ENCODE results near the gene ELOVL6. TPM values are rescaled to one million over a fixed set of nuclear protein-coding genes. Genes with fewer than 3 reads are reported as not detected.

ELOVL6 gene
- total RNA-seq, 1 experiment from 2014 or later = 9.5 TPM

DNA sequence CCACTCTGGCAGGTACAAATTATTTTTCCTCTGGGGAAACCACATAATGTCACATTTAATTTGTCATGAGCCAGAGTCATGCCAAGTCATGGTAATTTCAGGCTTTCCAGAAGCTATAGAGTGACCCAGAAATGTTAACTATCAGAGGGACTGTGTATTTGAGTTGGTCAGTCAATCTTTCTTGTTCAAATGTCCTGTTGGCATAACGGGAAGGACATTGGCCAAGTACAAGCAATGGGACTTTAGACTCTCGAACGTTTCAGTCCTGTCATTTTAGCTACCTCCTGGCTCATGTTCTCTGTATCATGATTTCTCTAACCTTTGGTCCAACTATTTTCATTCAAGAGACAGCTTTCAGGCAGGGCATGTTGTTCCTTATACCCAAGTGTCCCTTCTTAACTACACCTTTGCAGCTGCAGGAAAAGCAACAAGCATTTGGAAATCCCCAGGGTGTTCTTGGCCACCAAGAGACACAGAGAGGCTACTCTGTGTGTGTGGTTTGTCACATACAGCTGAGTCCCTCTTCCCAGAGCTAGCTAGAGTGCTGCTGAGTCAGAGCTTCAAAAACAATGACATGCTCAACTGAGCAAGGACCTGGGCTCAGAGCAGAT is 143.2 kb downstream of the ELOVL6 start:
- Mint-ChIP-seq H3K27ac (ENCODE audit: unreplicated experiment) (no peak overlapping the region), H3K4me1 (ENCODE audit: low read depth, unreplicated experiment) (peaks cover 6% of the 10 kb centered on the region), H3K9me3 (ENCODE audit: unreplicated experiment) (no peaks in the 10 kb centered on the region), H3K27me3 (ENCODE audit: insufficient read depth, unreplicated experiment) (no peaks in the 10 kb centered on the region), H3K36me3 (ENCODE audit: insufficient read depth, unreplicated experiment) (no peaks in the 10 kb centered on the region), H3K4me3 (ENCODE audit: unreplicated experiment) (no peak overlapping the region)
- Histone ChIP-seq H3K27me3 (replicated peaks; ENCODE audit: control insufficient read depth, insufficient read depth, low read length) (no peaks in the 10 kb centered on the region), H3K4me3 (ENCODE audit: low read depth, low read length) (no peak overlapping the region), H3K4me1 (no peaks in the 10 kb centered on the region), H3K36me3 (ENCODE audit: control insufficient read depth, insufficient read depth, low read length) (no peaks in the 10 kb centered on the region), H3K9me3 (no peaks in the 10 kb centered on the region)
- no peak for DNase-seq
- no TSS peak for BruUV-seq (replicated peaks)
- POLR2A ChIA-PET = no interaction called here
- intact Hi-C loops (cut with micrococcal nuclease; ENCODE audit: unreplicated experiment) = no loop called here
- CTCF ChIA-PET = no interaction called here
- TF ChIP-seq CTCF (IDR thresholded peaks at IDR 0.05; ENCODE audit: insufficient read depth in 1 of 2, low read depth in 1 of 2, low read length in 1 of 2, severe bottlenecking in 1 of 2, unreplicated experiment in 1 of 2) = no peak

GRCh38 chr4:110049951-110050925 is 148.2 kb downstream of the ELOVL6 start:
- Histone ChIP-seq H3K9me3 (no peaks in the 10 kb centered on the region), H3K4me3 (ENCODE audit: low read depth, low read length) (no peak overlapping the region), H3K27me3 (replicated peaks; ENCODE audit: control insufficient read depth, insufficient read depth, low read length) (no peaks in the 10 kb centered on the region), H3K36me3 (ENCODE audit: control insufficient read depth, insufficient read depth, low read length) (no peaks in the 10 kb centered on the region; the same call in 1 of the 2 replicates), H3K4me1 (no peaks in the 10 kb centered on the region)
- intact Hi-C loops (cut with micrococcal nuclease; ENCODE audit: unreplicated experiment) = loop anchor here (1.0 to 2.0 kb wide), 3 partner anchors 122 to 161 kb away; no protein-coding TSS in a partner anchor
- Mint-ChIP-seq H3K4me1 (ENCODE audit: low read depth, unreplicated experiment) (no peaks in the 10 kb centered on the region), H3K4me3 (ENCODE audit: unreplicated experiment) (no peak overlapping the region), H3K27ac (ENCODE audit: unreplicated experiment) (no peak overlapping the region), H3K36me3 (ENCODE audit: insufficient read depth, unreplicated experiment) (no peaks in the 10 kb centered on the region), H3K9me3 (ENCODE audit: unreplicated experiment) (no peaks in the 10 kb centered on the region), H3K27me3 (ENCODE audit: insufficient read depth, unreplicated experiment) (no peaks in the 10 kb centered on the region)
- DNase-seq = peak in 1 of 2 experiments; percentile 39
- peak; percentile 70 to 81 for TF ChIP-seq CTCF (IDR thresholded peaks at IDR 0.05; ENCODE audit: insufficient read depth in 1 of 2, low read depth in 1 of 2, low read length in 1 of 2, severe bottlenecking in 1 of 2, unreplicated experiment in 1 of 2)
- ChIA-PET CTCF (interaction anchor here (0.6 to 1.2 kb wide), 3 partner anchors 42 to 146 kb away, joined by 3 read pairs; no protein-coding TSS in a partner anchor), POLR2A (no interaction called here)
- TSS peak; percentile 35 for BruUV-seq (replicated peaks)

DNA sequence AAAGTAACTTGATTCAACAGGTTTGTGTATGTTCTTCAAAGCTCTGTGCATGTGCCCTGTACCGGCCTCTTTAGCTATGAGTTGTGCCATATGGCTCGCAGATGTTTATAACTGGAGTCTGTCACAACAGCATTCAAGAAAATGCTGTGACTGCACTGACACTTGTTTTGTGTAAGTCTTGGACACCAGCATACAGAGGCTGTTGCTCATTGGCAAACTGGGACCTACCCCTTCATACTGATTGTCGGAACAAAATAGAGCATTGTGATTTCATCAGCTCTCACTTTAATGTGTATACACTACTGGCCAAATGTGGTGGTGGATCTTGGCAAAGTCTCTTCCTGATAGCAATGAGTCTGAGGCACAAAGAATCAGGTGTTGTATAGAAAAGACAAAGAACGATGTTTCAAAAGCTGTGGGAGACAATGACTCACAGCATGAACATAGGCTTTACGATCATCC is 151.8 kb downstream of the ELOVL6 start:
- Histone ChIP-seq H3K36me3 (ENCODE audit: control insufficient read depth, insufficient read depth, low read length) (no peaks in the 10 kb centered on the region; the same call in 1 of the 2 replicates), H3K9me3 (no peaks in the 10 kb centered on the region), H3K4me1 (peaks cover 7% of the 10 kb centered on the region), H3K4me3 (ENCODE audit: low read depth, low read length) (no peak overlapping the region), H3K27me3 (replicated peaks; ENCODE audit: control insufficient read depth, insufficient read depth, low read length) (no peaks in the 10 kb centered on the region)
- BruUV-seq (replicated peaks) = no TSS peak
- no peak for TF ChIP-seq CTCF (IDR thresholded peaks at IDR 0.05; ENCODE audit: insufficient read depth in 1 of 2, low read depth in 1 of 2, low read length in 1 of 2, severe bottlenecking in 1 of 2, unreplicated experiment in 1 of 2)
- CTCF ChIA-PET = interaction anchor here (0.5 kb wide), 1 partner anchor 17 kb away, joined by 4 read pairs; no protein-coding TSS in a partner anchor
- intact Hi-C loops (cut with micrococcal nuclease; ENCODE audit: unreplicated experiment) = no loop called here
- no peaks in the 10 kb centered on the region for H3K9me3 Mint-ChIP-seq (ENCODE audit: unreplicated experiment)
- POLR2A ChIA-PET = no interaction called here
- DNase-seq = no peak
- peaks cover 14% of the 10 kb centered on the region for H3K4me1 Mint-ChIP-seq (ENCODE audit: low read depth, unreplicated experiment)
- H3K27me3 Mint-ChIP-seq (ENCODE audit: insufficient read depth, unreplicated experiment) = no peaks in the 10 kb centered on the region
- no peak overlapping the region for H3K4me3 Mint-ChIP-seq (ENCODE audit: unreplicated experiment)
- H3K27ac Mint-ChIP-seq (ENCODE audit: unreplicated experiment) = no peak overlapping the region
- H3K36me3 Mint-ChIP-seq (ENCODE audit: insufficient read depth, unreplicated experiment) = no peaks in the 10 kb centered on the region

Measured in Caco-2 (cell line).